ENCODE measurements around the gene SBK1.

DNA sequence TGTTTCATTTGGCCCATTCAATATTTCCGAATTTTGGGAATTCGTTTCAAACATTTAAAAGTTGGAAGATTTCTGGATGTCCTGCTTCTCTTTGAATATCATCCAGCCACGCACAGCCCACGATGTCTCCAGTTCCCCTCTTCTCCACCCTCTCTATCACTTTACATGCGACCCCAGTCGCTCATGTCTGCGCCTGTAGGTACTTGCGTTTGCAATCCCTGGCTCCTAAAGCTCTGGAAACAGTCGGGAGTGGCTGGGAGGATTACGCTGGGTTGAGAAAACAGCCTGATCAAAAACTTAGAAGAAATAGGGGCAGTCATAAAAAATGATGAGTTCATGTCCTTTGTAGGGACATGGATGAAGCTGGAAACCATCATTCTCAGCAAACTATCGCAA lies 1.5 kb upstream of the SBK1 start:
- TF ChIP-seq, protein P1, sequence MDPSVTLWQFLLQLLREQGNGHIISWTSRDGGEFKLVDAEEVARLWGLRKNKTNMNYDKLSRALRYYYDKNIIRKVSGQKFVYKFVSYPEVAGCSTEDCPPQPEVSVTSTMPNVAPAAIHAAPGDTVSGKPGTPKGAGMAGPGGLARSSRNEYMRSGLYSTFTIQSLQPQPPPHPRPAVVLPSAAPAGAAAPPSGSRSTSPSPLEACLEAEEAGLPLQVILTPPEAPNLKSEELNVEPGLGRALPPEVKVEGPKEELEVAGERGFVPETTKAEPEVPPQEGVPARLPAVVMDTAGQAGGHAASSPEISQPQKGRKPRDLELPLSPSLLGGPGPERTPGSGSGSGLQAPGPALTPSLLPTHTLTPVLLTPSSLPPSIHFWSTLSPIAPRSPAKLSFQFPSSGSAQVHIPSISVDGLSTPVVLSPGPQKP (IDR thresholded peaks at IDR 0.05; ENCODE audit: low read depth, low read length) = no peak
- TF ChIP-seq NFYB (IDR thresholded peaks at IDR 0.05; ENCODE audit: insufficient read depth, low read depth, low read length) (no peak), EZH2 (IDR thresholded peaks at IDR 0.05; ENCODE audit: borderline replicate concordance, control insufficient read depth, low read depth, low read length) (no peak), ASH2L (IDR thresholded peaks at IDR 0.05; ENCODE audit: borderline replicate concordance, low read depth) (no peak), MTA3 (IDR thresholded peaks at IDR 0.05; ENCODE audit: borderline replicate concordance, low read length) (no peak), EP300 (IDR thresholded peaks at IDR 0.05; ENCODE audit: borderline replicate concordance in 1 of 2, control insufficient read depth in 1 of 2, low read depth in 2 of 2, low read length in 2 of 2) (no peak), HDGF (IDR thresholded peaks at IDR 0.05) (no peak), CBX5 (IDR thresholded peaks at IDR 0.05; ENCODE audit: low read depth) (no peak), PAX5 (IDR thresholded peaks at IDR 0.05; ENCODE audit: borderline replicate concordance, low read depth, low read length) (no peak), SMC3 (IDR thresholded peaks at IDR 0.05; ENCODE audit: borderline replicate concordance, low read length) (no peak), CREB1 (IDR thresholded peaks at IDR 0.05; ENCODE audit: low read depth) (no peak)
- TF ChIP-seq, protein P2, sequence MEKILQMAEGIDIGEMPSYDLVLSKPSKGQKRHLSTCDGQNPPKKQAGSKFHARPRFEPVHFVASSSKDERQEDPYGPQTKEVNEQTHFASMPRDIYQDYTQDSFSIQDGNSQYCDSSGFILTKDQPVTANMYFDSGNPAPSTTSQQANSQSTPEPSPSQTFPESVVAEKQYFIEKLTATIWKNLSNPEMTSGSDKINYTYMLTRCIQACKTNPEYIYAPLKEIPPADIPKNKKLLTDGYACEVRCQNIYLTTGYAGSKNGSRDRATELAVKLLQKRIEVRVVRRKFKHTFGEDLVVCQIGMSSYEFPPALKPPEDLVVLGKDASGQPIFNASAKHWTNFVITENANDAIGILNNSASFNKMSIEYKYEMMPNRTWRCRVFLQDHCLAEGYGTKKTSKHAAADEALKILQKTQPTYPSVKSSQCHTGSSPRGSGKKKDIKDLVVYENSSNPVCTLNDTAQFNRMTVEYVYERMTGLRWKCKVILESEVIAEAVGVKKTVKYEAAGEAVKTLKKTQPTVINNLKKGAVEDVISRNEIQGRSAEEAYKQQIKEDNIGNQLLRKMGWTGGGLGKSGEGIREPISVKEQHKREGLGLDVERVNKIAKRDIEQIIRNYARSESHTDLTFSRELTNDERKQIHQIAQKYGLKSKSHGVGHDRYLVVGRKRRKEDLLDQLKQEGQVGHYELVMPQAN (conservative IDR thresholded peaks at IDR 0.05) = no peak
- TF ChIP-seq, protein P3, sequence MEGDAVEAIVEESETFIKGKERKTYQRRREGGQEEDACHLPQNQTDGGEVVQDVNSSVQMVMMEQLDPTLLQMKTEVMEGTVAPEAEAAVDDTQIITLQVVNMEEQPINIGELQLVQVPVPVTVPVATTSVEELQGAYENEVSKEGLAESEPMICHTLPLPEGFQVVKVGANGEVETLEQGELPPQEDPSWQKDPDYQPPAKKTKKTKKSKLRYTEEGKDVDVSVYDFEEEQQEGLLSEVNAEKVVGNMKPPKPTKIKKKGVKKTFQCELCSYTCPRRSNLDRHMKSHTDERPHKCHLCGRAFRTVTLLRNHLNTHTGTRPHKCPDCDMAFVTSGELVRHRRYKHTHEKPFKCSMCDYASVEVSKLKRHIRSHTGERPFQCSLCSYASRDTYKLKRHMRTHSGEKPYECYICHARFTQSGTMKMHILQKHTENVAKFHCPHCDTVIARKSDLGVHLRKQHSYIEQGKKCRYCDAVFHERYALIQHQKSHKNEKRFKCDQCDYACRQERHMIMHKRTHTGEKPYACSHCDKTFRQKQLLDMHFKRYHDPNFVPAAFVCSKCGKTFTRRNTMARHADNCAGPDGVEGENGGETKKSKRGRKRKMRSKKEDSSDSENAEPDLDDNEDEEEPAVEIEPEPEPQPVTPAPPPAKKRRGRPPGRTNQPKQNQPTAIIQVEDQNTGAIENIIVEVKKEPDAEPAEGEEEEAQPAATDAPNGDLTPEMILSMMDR (IDR thresholded peaks at IDR 0.05 in 2 of 3, conservative IDR thresholded peaks at IDR 0.05 in 1 of 3; ENCODE audit: control insufficient read depth in 2 of 3, extremely low read depth in 1 of 3, insufficient read depth in 1 of 3, low read depth in 3 of 3, low read length in 3 of 3) = no peak
- TF ChIP-seq, protein P4, sequence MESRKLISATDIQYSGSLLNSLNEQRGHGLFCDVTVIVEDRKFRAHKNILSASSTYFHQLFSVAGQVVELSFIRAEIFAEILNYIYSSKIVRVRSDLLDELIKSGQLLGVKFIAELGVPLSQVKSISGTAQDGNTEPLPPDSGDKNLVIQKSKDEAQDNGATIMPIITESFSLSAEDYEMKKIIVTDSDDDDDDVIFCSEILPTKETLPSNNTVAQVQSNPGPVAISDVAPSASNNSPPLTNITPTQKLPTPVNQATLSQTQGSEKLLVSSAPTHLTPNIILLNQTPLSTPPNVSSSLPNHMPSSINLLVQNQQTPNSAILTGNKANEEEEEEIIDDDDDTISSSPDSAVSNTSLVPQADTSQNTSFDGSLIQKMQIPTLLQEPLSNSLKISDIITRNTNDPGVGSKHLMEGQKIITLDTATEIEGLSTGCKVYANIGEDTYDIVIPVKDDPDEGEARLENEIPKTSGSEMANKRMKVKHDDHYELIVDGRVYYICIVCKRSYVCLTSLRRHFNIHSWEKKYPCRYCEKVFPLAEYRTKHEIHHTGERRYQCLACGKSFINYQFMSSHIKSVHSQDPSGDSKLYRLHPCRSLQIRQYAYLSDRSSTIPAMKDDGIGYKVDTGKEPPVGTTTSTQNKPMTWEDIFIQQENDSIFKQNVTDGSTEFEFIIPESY (IDR thresholded peaks at IDR 0.05) = no peak

Data from GM12878 (cell line).